ENCODE data around the gene ASPM. TPM values are rescaled to one million over a fixed set of nuclear protein-coding genes. Genes with fewer than 3 reads are reported as not detected.

Gene ASPM
- polyA plus RNA-seq, 3 donors: 0.01 to 0.08 (median 0.05) TPM

DNA sequence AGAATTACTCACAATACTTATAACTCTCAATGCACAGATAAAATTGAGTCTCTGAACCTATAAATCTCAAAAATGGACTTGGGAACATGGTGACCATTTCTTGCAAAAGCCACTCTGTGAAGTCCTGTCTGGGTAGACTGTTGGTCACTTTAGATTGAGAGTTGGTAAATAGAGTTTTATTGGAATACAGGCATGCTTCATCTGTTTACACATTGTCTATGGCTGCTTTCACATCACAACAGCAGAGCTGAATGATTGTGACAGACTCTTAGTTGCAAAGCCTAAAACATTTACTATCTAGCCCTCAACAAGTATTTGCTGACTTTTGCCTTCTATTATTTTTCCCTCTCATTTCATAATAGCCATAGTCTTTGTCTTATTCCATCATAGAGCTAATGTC lies 24.1 kb upstream of the ASPM start:
- no peaks in the 10 kb centered on the region for H3K9me3 ChIP-seq (replicated peaks in 1 of 2; ENCODE audit: control insufficient read depth in 1 of 2, insufficient read depth in 1 of 2, low read length in 2 of 2)
- no peak overlapping the region for H3K4me2 ChIP-seq (replicated peaks; ENCODE audit: extremely low read depth, low read length, poor library complexity, severe bottlenecking)
- Mint-ChIP-seq H3K36me3 (peaks cover 52 to 65% of the 10 kb centered on the region in 2 donors), H3K27ac (no peak overlapping the region), H3K9me3 (peaks cover 0 to 3% (median 0%) of the 10 kb centered on the region in 7 donors), H3K4me3 (no peak overlapping the region), H3K27me3 (ENCODE audit: low read depth in 3 of 3) (peaks cover 0 to 3% (median 0%) of the 10 kb centered on the region in 3 donors), H3K4me1 (no peaks in the 10 kb centered on the region)
- no peak overlapping the region for H2AFZ ChIP-seq (ENCODE audit: insufficient read depth, low read depth, low read length, poor library complexity, severe bottlenecking)
- H3K27ac ChIP-seq (ENCODE audit: low read depth in 1 of 2, low read length in 2 of 2): no peak overlapping the region
- H3K4me1 ChIP-seq (ENCODE audit: control insufficient read depth in 1 of 2, insufficient read depth in 2 of 2, low read length in 2 of 2): no peaks in the 10 kb centered on the region
- no peak overlapping the region for H3K9ac ChIP-seq (ENCODE audit: insufficient read depth, low read length, poor library complexity, severe bottlenecking)
- intact Hi-C loops (cut with micrococcal nuclease): no loop called here
- DNase-seq: no peak
- H3K36me3 ChIP-seq (replicated peaks in 1 of 2; ENCODE audit: control insufficient read depth in 1 of 2, insufficient read depth in 2 of 2, low read length in 2 of 2): peaks cover 49 to 71% of the 10 kb centered on the region in 2 donors
- H3K79me2 ChIP-seq (ENCODE audit: insufficient read depth, low read length): no peaks in the 10 kb centered on the region
- H4K20me1 ChIP-seq (ENCODE audit: insufficient read depth, low read length): no peaks in the 10 kb centered on the region
- no peak overlapping the region for H3K4me3 ChIP-seq (replicated peaks in 1 of 3; ENCODE audit: low read depth in 2 of 3, low read length in 3 of 3)
- no peaks in the 10 kb centered on the region for H3K27me3 ChIP-seq (ENCODE audit: control insufficient read depth in 2 of 2, insufficient read depth in 2 of 2, low read length in 2 of 2)
- TF ChIP-seq, protein P1, sequence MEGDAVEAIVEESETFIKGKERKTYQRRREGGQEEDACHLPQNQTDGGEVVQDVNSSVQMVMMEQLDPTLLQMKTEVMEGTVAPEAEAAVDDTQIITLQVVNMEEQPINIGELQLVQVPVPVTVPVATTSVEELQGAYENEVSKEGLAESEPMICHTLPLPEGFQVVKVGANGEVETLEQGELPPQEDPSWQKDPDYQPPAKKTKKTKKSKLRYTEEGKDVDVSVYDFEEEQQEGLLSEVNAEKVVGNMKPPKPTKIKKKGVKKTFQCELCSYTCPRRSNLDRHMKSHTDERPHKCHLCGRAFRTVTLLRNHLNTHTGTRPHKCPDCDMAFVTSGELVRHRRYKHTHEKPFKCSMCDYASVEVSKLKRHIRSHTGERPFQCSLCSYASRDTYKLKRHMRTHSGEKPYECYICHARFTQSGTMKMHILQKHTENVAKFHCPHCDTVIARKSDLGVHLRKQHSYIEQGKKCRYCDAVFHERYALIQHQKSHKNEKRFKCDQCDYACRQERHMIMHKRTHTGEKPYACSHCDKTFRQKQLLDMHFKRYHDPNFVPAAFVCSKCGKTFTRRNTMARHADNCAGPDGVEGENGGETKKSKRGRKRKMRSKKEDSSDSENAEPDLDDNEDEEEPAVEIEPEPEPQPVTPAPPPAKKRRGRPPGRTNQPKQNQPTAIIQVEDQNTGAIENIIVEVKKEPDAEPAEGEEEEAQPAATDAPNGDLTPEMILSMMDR (IDR thresholded peaks at IDR 0.05): no peak

GRCh38 chr1:197159461-197159860 lies 13.0 kb upstream of the ASPM start:
- WGBS (ENCODE audit: insufficient coverage): 98% methylated on average over 5 of the region's 7 CpGs

More at GRCh38 chr1:197159461-197159860, 13.0 kb upstream of the ASPM start:
- TF ChIP-seq, protein P1 (IDR thresholded peaks at IDR 0.05): no peak
- Histone ChIP-seq H3K79me2 (ENCODE audit: insufficient read depth, low read length) (no peaks in the 10 kb centered on the region), H3K4me1 (ENCODE audit: control insufficient read depth in 1 of 2, insufficient read depth in 2 of 2, low read length in 2 of 2) (no peaks in the 10 kb centered on the region), H3K4me3 (replicated peaks in 1 of 3; ENCODE audit: low read depth in 2 of 3, low read length in 3 of 3) (no peak overlapping the region), H3K9ac (ENCODE audit: insufficient read depth, low read length, poor library complexity, severe bottlenecking) (no peak overlapping the region), H2AFZ (ENCODE audit: insufficient read depth, low read depth, low read length, poor library complexity, severe bottlenecking) (no peak overlapping the region), H3K9me3 (replicated peaks in 1 of 2; ENCODE audit: control insufficient read depth in 1 of 2, insufficient read depth in 1 of 2, low read length in 2 of 2) (no peaks in the 10 kb centered on the region), H3K27me3 (ENCODE audit: control insufficient read depth in 2 of 2, insufficient read depth in 2 of 2, low read length in 2 of 2) (no peaks in the 10 kb centered on the region), H3K36me3 (replicated peaks in 1 of 2; ENCODE audit: control insufficient read depth in 1 of 2, insufficient read depth in 2 of 2, low read length in 2 of 2) (peaks cover 27 to 43% of the 10 kb centered on the region in 2 donors), H3K4me2 (replicated peaks; ENCODE audit: extremely low read depth, low read length, poor library complexity, severe bottlenecking) (no peak overlapping the region), H4K20me1 (ENCODE audit: insufficient read depth, low read length) (no peaks in the 10 kb centered on the region), H3K27ac (ENCODE audit: low read depth in 1 of 2, low read length in 2 of 2) (no peak overlapping the region)
- no peaks in the 10 kb centered on the region for H3K4me1 Mint-ChIP-seq
- peaks cover 0 to 1% (median 0%) of the 10 kb centered on the region in 3 donors for H3K27me3 Mint-ChIP-seq (ENCODE audit: low read depth in 3 of 3)
- no peaks in the 10 kb centered on the region for H3K9me3 Mint-ChIP-seq
- intact Hi-C loops (cut with micrococcal nuclease): no loop called here
- DNase-seq: no peak
- H3K27ac Mint-ChIP-seq: no peak overlapping the region
- peaks cover 22 to 38% of the 10 kb centered on the region in 2 donors for H3K36me3 Mint-ChIP-seq
- no peak overlapping the region for H3K4me3 Mint-ChIP-seq
